Measurements from ENCODE around the gene MMP17.

- TF ChIP-seq CTCF (IDR thresholded peaks at IDR 0.05) (no peak), POLR2A (IDR thresholded peaks at IDR 0.05) (no peak)
Observed at GRCh38 chr12:131805421-131805820, 22.8 kb upstream of the MMP17 start.

Measured in thyroid gland (tissue), 4 donors.